A673 (cell line): ENCODE data around the gene ANKRD28.

Experiments
- CTCF ChIP-seq: fragments of 300-800, 200-600 bp; sonication (generic); conservative IDR thresholded peaks from 2 replicates; pipeline ENCODE4 v1.5.1; 2017; ENCODE audit warnings: low read depth, mild to moderate bottlenecking, antibody characterized with exemption, low read length, moderate library complexity, mixed read lengths
- EZH2 ChIP-seq: fragments of 200-600 bp; sonication (generic); IDR thresholded peaks from 2 replicates; pipeline ENCODE4 v1.6.1; 2017; ENCODE audit warnings: borderline replicate concordance, low read depth, mild to moderate bottlenecking, mixed read lengths, antibody characterized with exemption, low read length; ENCODE audit not compliant: poor library complexity, severe bottlenecking

DNA sequence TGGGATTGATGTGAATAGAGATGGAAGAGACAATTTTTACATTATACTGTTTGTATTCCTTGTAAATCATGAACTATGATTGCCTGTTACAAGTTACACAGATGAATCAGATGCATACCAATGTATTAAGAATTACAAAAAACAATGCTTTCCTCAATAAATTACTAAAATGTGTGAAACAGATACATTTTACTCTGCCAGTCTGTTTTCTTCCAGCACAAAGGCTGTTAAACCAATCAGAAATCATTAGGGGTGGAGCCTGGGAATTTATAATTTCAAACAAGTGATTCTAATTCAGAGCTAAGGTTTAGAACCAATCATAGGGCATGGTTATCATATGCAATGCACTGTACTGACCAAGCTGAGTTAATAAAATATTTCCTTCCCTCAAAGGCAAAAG lies 21.8 kb upstream of the ANKRD28 start:
- TF ChIP-seq CTCF (no peak), EZH2 (no peak)
